Tongue (tissue), 2 donors: Measurements from ENCODE around the gene UCHL5. TPM values are rescaled to one million over a fixed set of nuclear protein-coding genes. Genes with fewer than 3 reads are reported as not detected.
A peak's percentile ranks its signal among the peaks of the same experiment; 100 is the strongest.
"Not testable (repeated sequence)": the region's sequence is repeated elsewhere in the genome, so short reads cannot be mapped to it uniquely, and the experiment has no call there.

Experiments used
- DNase-seq: peaks from one replicate; pipeline ENCODE4 v3.0.0-alpha.2; 2015
- total RNA-seq: library from RNA; depleted of rRNA; stranded (reverse); fragments of >200 nt; gene quantifications from one replicate; pipeline ENCODE4 v1.2.3, GENCODE V29; 2014

The UCHL5 gene
- total RNA-seq, 1 donor from 2014 or later: 52.4 TPM

DNA sequence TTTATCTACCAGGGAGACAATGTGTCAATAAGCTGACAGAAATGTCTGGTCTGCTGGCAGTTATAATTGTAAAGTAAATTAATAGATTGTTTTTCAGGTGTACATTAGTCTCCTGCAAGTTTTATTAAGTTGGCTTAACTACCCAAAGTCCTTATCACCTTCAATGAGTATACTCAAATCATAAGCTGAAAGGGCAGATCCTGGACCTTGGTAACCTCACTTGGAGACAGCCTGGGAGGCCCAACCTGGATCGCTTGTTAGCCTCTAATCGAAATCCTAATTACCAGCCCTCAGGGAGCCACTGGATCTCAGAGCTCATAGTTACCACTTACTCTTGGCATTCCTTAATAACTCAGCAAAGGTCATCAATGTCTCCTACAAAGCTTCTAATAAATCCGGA, 49.7 kb downstream of the UCHL5 start:
- DNase-seq: no peak

DNA sequence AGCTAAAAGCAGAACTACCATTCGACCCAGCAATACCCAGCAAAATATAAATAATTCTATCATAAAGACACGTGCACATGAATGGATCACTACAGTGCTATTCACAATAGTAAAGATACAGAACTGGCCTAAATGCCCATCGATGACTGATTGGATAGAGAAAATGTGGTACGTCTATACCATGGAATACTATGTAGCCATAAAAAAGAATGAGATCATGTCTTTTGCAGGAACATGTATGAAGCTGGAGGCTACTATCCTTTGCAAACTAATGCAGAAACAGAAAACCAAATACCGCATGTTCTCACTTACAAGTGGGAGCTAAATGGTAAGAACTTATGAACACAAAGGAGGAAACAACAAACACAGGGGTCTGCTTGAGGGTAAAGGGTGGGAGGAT, 53.4 kb downstream of the UCHL5 start:
- no peak for DNase-seq

DNA sequence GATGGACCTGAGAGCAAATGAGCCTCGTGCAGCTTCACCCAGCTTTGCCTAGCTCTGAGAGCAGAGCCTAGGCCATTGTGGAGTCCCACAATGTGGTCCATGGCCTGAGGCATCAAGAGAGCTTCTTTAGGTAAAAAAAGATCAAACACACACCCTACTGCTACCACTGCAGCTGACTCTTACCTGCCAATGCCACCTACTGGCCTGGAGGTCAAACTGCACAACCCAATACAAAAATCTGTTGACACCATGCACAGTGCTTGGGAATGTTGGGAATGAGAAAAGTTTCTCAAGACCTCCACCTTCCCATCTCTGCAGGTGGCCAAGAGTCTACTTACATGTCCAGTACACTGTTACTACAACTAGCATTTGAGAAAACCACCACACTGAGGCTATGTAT, 60.6 kb downstream of the UCHL5 start:
- DNase-seq: no peak

DNA sequence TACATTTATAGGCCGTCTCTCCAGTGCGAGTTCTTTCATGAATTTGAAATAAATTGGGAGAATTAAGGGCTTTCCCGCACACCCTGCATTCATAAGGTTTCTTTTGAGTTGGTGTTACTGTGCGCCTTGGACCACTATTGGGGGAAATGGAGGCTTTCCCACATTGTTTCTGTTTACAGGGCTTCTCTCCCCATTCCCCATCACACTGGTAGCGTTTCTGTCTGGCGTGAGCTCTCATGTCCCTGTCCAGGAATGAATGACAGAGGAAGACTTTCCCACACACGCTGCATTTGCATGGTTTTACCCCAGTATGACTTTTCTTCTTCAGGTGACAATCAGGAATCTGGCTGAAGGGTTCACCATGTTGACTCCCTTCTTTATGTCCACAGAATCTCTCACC, 65.0 kb downstream of the UCHL5 start:
- no peak for DNase-seq

DNA sequence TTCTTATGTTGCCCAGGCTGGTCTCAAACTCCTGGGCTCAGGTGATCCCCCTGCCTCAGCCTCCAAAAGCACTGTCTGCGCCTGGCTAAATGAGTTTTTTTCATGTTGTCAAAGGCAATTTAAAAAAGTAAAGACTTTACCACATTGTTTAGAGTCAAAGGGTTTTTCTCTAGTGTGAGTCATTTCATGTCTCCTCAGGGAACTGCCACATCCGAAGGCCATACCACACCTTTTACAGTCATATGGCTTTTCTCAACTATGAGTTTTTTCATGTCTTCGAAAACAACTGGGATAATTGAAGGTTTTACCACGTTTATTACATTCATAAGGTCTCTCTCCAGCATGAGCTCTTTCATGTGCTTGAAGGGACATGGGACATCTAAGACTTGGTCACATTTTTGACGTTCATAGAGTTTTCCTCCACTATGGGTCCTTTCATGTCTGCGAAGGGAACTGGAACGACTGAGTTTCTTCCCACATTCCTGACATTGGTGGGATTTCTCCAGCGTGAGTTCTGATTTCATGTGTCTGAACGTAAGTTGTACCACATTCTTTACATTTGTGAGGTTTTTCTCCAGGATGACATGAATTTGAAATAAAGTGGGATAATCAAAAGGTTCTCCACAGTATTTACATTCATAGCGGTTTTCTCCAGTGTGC, 65.6 kb downstream of the UCHL5 start:
- DNase-seq: no peak

DNA sequence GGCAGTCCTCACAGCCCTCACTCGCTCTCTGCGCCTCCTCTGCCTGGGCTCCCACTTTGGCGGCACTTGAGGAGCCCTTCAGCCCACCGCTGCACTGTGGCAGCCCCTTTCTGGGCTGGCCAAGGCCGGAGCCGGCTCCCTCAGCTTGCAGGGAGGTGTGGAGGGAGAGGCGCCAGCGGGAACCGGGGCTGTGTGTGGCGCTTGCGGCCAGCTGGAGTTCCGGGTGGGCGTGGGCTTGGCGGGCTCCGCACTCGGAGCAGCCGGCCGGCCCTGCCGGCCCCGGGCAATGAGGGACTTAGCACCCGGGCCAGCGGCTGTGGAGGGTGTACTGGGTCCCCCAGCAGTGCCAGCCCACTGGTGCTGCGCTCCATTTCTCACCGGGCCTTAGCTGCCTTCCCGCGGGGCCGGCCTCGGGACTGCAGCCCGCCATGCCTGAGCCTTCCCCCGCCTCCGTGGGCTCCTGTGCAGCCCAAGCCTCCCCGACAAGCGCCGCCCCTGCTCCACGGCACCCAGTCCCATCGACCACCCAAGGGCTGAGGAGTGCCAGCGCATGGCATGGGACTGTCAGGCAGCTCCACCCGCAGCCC, 72.3 kb downstream of the UCHL5 start:
- not testable (repeated sequence) for DNase-seq

DNA sequence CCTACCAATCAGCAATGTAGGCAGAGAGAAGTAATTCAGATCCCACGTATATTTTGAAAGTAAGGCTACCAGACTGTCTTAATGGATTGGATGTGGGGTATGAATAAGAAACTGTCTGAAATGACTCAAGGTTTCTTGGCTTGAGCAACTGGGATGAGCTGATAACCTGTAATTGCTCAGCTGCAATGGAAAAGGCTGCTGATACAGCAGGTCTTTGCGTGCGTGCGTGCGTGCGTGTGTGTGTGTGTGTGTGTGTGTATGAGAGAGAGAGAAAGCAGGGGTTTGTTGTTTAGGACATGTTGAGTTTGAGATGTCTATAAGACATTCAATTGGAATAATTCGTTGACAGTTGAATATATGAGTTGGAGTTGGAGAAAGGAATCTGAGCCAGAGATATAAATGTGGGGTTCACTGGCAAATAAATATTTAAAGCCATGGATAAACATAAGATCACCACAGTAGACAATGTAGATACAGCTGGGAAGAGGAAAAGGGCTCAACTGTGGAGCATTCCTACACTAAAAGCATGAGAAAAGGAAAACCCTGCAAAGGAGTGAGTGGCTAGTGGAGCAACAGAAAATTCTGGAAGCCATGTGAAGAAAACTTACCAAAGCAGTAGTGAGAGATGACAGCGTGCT, 72.9 kb downstream of the UCHL5 start:
- DNase-seq: no peak

DNA sequence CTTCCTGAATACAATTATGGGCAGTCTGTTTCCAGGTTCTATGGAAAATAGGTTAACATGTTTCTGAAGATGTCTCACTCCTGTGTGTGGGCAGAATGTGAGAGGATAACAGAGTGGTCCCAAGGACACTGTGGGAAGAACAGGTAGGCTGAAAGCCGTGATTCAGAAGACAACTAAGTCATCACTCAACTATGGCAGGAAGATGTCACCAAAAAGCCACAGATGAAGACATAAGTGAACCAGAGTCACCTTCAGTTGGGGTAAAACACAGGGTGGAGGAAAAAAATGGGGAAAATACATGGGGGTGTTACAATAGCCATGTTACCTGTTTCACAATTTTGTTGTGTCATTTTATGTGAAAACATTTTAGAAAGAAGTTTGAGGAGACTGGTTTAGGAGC, 75.1 kb downstream of the UCHL5 start:
- DNase-seq: no peak

DNA sequence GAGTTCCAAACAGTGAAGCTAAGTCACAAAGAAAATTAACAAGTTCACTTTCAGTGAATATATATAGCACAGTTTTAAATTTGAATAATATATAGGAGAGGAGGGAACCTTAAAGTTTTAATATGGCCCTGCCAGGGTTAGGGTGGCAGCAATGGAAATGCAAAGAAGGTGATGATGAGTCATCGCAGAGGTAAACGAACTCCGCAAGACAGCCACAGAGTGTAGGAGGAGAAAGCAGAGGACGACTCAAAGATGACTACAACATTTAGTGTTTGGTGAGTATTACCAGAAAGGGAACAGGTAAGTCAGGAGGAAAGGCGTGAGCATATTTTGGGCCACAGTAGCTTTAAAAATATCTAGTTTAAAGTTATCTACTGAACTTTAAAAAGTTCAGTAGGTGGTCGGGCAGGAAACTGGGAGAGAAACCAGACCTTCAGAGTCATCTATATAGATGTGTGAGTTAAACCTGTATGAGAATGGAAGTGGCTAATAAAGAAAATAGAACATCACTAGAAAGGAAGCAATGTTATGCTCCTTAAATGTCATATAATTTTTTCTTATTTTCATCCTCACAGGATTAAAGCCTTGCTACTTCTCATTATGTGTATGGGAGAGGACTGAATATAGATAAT, 75.7 kb downstream of the UCHL5 start:
- no peak for DNase-seq

DNA sequence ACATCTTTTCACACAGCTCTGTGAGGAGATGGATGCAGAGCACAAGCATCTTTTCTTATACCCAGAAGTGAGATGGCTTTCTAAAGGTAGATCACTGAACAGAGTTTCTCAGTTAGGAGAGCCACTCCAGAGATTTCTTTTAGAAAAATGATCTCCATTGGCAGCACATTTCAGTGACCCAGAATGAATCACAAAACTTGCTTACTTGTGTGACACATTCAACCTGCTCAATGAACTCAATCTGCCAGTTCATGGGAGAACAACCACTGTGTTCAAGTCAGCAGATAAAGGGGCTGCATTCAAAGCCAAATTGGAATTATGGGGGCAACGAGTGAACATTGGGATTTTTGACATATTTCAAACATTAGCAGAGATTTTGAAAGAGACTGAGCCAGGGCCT, 78.3 kb downstream of the UCHL5 start:
- DNase-seq: no peak

DNA sequence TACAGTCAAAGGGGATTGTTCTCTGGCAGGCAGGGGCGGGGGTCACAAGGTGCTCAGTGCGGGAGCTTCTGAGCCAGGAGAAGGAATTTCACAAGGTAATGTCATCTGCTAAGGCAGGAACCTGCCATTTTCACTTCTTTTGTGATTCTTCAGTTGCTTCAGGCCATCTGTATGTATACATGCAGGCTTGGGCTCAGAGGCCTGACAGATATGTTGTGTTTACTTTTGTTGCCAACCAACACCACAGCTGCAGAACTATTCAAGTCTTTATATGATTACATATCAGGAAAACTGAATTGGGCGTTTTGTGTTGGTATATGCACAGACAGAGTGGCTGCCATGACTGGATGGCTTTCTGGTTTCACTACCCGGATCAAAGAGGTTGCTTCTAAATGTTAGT, 78.8 kb downstream of the UCHL5 start:
- peak; percentile 15 for DNase-seq

DNA sequence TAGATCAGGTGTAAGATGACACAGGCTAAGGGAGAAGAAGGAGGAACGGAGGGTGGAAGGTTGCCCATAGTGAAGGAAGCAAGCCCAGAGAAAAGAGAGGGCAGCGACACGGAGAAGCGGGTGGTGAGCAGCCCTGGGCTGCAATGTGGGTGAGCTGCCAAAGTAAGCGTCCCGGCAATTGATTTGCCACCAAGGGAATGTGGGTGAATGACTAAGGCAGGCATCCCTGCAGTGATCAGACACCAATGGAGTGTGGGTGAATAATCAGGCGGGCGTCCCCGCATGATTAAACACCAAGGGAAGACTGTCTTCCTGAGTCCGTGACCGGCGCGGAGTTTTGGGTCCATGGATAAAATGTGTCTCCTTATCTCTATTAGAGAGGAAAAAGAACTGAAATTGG, 79.6 kb downstream of the UCHL5 start:
- DNase-seq: no peak

DNA sequence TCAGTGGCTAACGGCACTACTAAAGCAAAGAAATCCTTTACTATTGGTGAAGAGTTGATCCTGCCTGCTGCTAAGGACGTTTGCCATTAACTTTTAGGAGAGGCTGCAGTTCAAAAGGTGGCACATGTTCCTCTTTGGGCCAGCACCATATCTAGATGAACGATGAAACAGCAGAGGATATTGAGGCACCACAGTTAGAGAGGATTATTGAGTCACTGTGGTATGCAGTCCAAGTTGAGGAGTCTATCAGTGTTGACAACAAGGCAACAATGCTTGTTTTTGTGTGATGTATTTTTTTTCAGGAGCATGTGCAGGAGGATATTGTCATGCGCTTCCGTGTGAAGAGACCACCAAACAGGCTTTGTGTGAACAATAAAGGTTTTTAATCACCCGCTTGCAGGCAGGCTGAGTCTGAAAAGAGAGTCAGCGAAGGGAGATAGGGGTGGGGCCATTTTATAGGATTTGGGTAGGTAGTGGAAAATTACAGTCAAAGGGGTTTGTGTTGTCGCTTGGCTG, 80.9 kb downstream of the UCHL5 start:
- DNase-seq: no peak

DNA sequence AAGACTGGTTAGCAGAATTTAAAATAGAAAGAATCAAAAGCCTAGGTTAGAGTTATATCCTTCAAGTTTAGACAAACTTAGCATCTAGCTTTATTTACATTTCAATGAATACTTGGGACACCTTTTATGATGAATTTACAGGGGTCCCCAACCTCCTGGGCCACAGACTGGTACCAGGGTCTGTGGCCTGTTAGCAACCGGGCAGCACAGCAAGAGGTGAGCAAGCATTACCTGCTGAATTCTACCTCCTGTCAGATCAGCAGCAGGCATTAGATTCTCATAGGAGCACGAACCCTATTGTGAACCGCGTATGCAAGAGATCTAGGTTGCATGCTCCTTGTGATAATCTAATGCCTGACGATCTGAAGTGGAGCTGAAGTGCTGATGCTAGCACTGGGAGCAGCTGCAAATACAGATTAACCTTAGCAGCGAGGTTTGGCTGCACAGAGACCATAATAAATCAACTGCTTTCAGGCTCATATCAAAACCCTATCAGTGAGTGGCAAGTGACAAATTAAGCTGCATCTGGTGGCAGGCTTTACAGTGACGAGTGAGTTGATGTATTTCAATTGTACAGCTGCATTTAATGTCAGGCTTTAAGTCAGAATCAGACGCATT, 82.0 kb downstream of the UCHL5 start:
- peak; percentile 6 for DNase-seq

DNA sequence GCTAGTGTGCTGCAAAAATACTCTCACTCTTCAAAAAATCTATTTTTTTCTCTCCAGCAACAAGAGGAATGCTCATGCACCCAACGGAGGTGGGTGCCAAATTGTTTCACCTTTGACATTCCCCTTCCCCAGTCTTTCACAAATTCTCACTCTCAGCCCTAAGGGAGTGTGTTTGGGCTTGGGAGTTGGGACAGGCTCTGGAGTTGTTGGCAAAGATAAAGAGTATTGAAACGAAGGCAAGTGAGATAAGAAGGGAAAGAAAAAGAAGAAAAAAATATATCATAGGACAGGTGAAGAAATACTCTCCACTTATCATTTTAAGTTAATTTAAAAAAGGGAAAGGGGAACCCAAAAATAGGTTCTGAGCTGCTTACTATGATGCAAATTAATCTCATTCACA, 82.6 kb downstream of the UCHL5 start:
- DNase-seq: no peak

DNA sequence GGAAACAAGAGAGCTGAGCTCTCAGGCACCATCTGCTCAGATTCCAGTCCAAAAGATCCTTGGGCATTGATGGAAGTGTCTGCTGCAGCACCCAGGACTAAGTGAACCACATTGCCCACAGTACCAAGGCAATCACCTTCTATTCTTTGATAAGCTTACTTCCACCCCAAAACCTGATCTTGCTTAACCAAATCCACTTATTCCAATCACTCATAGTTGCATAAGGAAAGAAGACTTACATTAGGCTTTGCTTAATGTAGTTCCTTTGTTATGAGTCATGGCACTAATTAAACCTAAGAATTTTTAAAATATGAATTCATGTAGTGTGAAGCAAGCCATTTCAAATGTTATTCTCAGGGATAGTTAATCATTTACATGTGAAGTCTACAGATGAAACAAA, 84.5 kb downstream of the UCHL5 start:
- DNase-seq: no peak

DNA sequence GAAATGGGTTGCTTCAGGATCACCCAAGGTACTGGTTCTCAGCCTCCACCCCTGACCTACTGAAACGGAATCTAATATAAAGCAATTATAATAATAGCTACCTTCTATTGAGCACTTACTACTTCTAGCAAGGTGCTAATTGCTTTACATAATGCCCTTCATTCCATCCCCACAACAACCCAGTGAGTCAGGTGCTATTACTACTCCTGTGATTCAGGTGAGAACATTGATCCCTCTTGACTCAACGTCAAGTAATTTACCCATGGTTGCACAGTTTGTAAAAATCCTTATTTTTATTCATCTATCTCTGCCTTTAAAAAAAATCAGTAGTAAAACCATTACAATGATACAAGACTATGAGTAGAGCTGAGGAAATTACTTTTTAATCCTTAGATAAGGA, 85.2 kb downstream of the UCHL5 start:
- DNase-seq: no peak

DNA sequence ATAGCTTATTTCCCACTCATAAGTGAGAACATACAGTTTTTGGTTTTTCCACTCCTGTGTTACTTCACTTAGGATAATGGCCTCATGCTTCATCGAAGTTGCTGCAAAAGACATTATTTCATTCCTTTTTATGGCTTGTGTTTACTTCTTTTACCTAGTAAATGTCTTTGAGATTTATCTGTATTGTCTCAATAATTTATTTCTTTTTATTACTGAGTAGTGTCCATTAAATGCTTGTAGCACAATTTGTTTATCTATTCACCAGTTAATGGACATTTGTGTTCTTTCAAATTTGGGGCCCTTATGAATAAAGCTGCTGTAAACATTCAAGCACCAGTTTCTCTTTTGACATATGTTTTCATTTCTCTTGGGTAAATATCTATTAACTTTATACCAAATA, 86.0 kb downstream of the UCHL5 start:
- DNase-seq: no peak

DNA sequence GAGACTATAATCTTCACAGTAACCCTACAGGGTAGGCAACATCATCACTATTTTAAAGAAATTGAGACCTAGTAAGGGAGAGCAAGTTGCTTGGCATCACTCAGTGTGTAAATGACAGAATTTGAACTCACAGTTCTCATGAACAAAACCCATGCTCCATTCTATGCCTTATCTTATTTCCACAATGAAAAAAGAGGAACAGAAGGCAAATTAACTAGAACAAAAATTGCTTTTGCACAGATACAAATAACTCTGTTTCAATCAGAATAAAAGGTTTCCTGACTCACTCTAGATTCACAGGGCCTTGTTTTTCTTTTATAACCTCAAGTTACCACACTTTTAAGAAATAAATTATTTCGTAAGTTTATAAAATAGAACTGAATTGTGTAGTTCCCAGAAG, 90.1 kb downstream of the UCHL5 start:
- DNase-seq: no peak

DNA sequence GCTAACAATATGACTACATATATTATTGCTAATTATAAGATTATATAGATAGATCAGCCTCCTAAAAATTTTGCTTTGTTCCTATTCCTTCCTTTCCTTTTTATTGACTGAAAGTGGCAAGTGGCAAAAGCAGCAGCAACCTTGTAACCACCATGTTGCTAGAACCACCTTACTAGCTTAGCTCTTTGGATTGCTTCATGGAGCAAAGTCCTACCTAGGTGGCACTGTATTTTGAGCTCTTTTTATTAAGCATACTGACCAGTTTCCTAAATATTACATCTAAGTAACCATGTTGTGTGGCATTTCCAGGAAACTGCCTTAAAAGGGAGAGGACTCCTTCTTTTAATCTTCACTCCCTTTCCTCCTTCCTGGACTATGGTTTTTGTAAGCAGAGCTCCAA, 90.8 kb downstream of the UCHL5 start:
- no peak for DNase-seq

DNA sequence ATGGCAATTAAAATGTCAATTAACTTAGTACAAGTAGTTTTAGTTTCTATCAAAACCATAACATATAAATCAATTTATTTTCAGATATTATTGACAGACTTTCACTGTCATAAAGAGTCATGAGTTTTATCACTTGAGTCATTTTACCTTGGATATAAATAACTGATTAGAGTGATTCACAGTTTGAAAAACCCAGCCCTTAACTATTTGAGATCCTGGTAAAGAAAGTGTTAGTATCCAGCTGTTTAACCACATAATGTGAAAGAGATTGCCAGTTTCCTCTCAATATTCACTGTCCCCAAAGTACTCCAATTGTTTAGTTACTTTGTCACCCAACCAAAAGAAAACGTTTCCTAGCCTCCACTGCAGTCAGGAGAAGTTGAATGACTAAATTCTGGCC, 91.3 kb downstream of the UCHL5 start:
- no peak for DNase-seq

DNA sequence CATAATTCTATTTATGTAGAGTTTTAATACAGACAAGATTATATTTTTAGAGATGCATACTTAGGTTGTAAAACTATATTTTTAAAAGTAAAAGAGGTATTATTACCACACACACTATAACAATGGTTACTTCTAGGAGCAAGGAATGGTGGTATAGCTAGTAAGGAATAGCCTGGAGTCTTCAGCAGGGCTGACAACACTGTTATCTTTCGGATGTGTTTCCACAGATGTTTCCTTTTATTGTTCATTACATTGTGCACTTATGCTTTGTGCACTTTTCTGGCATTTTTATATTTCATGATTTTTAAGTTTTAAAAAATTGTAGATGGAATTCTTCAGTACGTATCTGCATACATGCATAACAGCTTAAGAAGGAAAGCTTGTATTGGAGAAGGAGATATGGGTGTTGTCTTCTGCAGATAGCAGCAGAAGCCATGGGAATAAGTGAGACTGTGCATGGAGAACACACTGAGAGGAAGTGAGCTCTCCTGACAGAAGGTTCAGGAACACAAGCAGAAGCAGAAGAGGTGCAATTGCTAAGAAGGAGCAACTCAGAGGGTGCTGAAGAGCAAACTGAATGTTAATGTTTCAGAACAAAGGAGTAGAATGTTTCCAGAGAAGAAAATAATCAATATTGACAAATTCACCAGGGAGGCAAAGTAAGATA, 91.8 kb downstream of the UCHL5 start:
- DNase-seq: no peak
